ENCODE results near the gene BCL2L1. TPM values are rescaled to one million over a fixed set of nuclear protein-coding genes. Genes with fewer than 3 reads are reported as not detected.

BCL2L1 gene
- polyA plus RNA-seq, 1 of the 3 experiments (the other 2 are of a cell fraction): 99.9 TPM

- Histone ChIP-seq H3K4me2 (no peak overlapping the region), H3K4me1 (ENCODE audit: control insufficient read depth in 1 of 2, insufficient read depth in 2 of 2, low read depth in 1 of 2, low read length in 1 of 2) (peaks cover 21 to 38% of the 10 kb centered on the region in 2 experiments), H3K27ac (ENCODE audit: low read depth in 2 of 2, low read length in 1 of 2) (no peak overlapping the region), H3K9me2 (no peaks in the 10 kb centered on the region), H3K79me2 (ENCODE audit: insufficient read depth) (peaks cover 94% of the 10 kb centered on the region), H3K36me3 (replicated peaks in 1 of 2; ENCODE audit: control insufficient read depth in 1 of 2, insufficient read depth in 2 of 2, low read length in 1 of 2) (peaks cover 44 to 61% of the 10 kb centered on the region in 2 experiments), H4K20me1 (ENCODE audit: insufficient read depth) (no peaks in the 10 kb centered on the region), H3K27me3 (ENCODE audit: insufficient read depth) (no peaks in the 10 kb centered on the region), H3K9ac (no peak overlapping the region), H2AFZ (ENCODE audit: low read depth) (no peak overlapping the region), H3K4me3 (ENCODE audit: low read depth in 2 of 2, low read length in 1 of 2) (no peak overlapping the region), H3F3A (replicated peaks; ENCODE audit: insufficient read depth) (peaks cover 47% of the 10 kb centered on the region), H3K9me3 (no peaks in the 10 kb centered on the region)
- ChIA-PET POLR2A (no interaction called here), CTCF (interaction anchor here (1.6 to 3.0 kb wide), 2 partner anchors 15 to 46 kb away, joined by 8 to 12 read pairs; partner anchors contain the start of gene BCL2L1)
- DNase-seq: no peak
- no peak for TF ChIP-seq POLR2AphosphoS5 (IDR thresholded peaks at IDR 0.05; ENCODE audit: low read depth, low read length)
- no peak for TF ChIP-seq NRF1 (IDR thresholded peaks at IDR 0.05; ENCODE audit: low read depth, low read length)
- no peak for TF ChIP-seq MEF2A (IDR thresholded peaks at IDR 0.05; ENCODE audit: borderline replicate concordance, low read depth)
- TF ChIP-seq GATA2 (CRISPR knock-in tag; IDR thresholded peaks at IDR 0.05): no peak
- TF ChIP-seq RFX5 (IDR thresholded peaks at IDR 0.05; ENCODE audit: low read length): no peak
- no peak for TF ChIP-seq RXRA (IDR thresholded peaks at IDR 0.05; ENCODE audit: borderline replicate concordance, low read depth)
- TF ChIP-seq CHD2 (IDR thresholded peaks at IDR 0.05; ENCODE audit: low read length, partially characterized antibody): no peak
- TF ChIP-seq RAD21 (IDR thresholded peaks at IDR 0.05; ENCODE audit: low read length): no peak
- TF ChIP-seq PBX3 (IDR thresholded peaks at IDR 0.05): no peak
- TF ChIP-seq ELF1 (IDR thresholded peaks at IDR 0.05): no peak
- TF ChIP-seq, protein P1, sequence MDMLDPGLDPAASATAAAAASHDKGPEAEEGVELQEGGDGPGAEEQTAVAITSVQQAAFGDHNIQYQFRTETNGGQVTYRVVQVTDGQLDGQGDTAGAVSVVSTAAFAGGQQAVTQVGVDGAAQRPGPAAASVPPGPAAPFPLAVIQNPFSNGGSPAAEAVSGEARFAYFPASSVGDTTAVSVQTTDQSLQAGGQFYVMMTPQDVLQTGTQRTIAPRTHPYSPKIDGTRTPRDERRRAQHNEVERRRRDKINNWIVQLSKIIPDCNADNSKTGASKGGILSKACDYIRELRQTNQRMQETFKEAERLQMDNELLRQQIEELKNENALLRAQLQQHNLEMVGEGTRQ (IDR thresholded peaks at IDR 0.05; ENCODE audit: borderline replicate concordance, low read depth, low read length): no peak
- TF ChIP-seq TCF12 (IDR thresholded peaks at IDR 0.05): no peak
- no peak for TF ChIP-seq YY1 (IDR thresholded peaks at IDR 0.05; ENCODE audit: low read depth)
- TF ChIP-seq, protein P2, sequence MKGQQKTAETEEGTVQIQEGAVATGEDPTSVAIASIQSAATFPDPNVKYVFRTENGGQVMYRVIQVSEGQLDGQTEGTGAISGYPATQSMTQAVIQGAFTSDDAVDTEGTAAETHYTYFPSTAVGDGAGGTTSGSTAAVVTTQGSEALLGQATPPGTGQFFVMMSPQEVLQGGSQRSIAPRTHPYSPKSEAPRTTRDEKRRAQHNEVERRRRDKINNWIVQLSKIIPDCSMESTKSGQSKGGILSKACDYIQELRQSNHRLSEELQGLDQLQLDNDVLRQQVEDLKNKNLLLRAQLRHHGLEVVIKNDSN (IDR thresholded peaks at IDR 0.05; ENCODE audit: borderline replicate concordance, low read depth): no peak
- 100% methylated on average over 1 of the region's 2 CpGs for WGBS (ENCODE audit: low lambda C conversion rate)
These were observed 14.5 kb downstream of the BCL2L1 start for GRCh38 chr20:31707994-31708735.

- no peak overlapping the region for H3K4me3 ChIP-seq (ENCODE audit: low read depth in 2 of 2, low read length in 1 of 2)
- no peaks in the 10 kb centered on the region for H3K9me3 ChIP-seq
- CTCF ChIA-PET: interaction anchor here (4.6 kb wide), 1 partner anchor 16 kb away, joined by 18 read pairs; the partner anchor contains the start of gene BCL2L1
- H2AFZ ChIP-seq (ENCODE audit: low read depth): no peak overlapping the region
- H3K27ac ChIP-seq (ENCODE audit: low read depth in 2 of 2, low read length in 1 of 2): no peak overlapping the region
- H3K4me1 ChIP-seq (ENCODE audit: control insufficient read depth in 1 of 2, insufficient read depth in 2 of 2, low read depth in 1 of 2, low read length in 1 of 2): peaks cover 12 to 29% of the 10 kb centered on the region in 2 experiments
- H3K9ac ChIP-seq: no peak overlapping the region
- no peaks in the 10 kb centered on the region for H3K9me2 ChIP-seq
- POLR2A ChIA-PET: no interaction called here
- WGBS (ENCODE audit: low lambda C conversion rate): 100% methylated on average over 5 of the region's 5 CpGs
- peaks cover 100% of the 10 kb centered on the region for H3K79me2 ChIP-seq (ENCODE audit: insufficient read depth)
- no peak for DNase-seq
- H3F3A ChIP-seq (replicated peaks; ENCODE audit: insufficient read depth): peaks cover 39% of the 10 kb centered on the region
- H3K4me2 ChIP-seq: no peak overlapping the region
- TF ChIP-seq EP300 (IDR thresholded peaks at IDR 0.05; ENCODE audit: borderline replicate concordance in 1 of 2, low read depth in 1 of 2, low read length in 1 of 2) (no peak), ELF1 (IDR thresholded peaks at IDR 0.05) (no peak), RCOR1 (IDR thresholded peaks at IDR 0.05; ENCODE audit: low read length) (no peak), GABPA (IDR thresholded peaks at IDR 0.05; ENCODE audit: low read depth) (no peak), SMC3 (IDR thresholded peaks at IDR 0.05; ENCODE audit: low read depth, low read length) (no peak), SIN3A (IDR thresholded peaks at IDR 0.05; ENCODE audit: borderline replicate concordance, low read depth, low read length) (no peak)
- TF ChIP-seq, protein P3, sequence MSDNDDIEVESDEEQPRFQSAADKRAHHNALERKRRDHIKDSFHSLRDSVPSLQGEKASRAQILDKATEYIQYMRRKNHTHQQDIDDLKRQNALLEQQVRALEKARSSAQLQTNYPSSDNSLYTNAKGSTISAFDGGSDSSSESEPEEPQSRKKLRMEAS (IDR thresholded peaks at IDR 0.05; ENCODE audit: low read depth): no peak
- TF ChIP-seq, protein P4, sequence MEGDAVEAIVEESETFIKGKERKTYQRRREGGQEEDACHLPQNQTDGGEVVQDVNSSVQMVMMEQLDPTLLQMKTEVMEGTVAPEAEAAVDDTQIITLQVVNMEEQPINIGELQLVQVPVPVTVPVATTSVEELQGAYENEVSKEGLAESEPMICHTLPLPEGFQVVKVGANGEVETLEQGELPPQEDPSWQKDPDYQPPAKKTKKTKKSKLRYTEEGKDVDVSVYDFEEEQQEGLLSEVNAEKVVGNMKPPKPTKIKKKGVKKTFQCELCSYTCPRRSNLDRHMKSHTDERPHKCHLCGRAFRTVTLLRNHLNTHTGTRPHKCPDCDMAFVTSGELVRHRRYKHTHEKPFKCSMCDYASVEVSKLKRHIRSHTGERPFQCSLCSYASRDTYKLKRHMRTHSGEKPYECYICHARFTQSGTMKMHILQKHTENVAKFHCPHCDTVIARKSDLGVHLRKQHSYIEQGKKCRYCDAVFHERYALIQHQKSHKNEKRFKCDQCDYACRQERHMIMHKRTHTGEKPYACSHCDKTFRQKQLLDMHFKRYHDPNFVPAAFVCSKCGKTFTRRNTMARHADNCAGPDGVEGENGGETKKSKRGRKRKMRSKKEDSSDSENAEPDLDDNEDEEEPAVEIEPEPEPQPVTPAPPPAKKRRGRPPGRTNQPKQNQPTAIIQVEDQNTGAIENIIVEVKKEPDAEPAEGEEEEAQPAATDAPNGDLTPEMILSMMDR (IDR thresholded peaks at IDR 0.05): no peak
- H3K27me3 ChIP-seq (ENCODE audit: insufficient read depth): no peaks in the 10 kb centered on the region
- H4K20me1 ChIP-seq (ENCODE audit: insufficient read depth): no peaks in the 10 kb centered on the region
- peaks cover 44 to 58% of the 10 kb centered on the region in 2 experiments for H3K36me3 ChIP-seq (replicated peaks in 1 of 2; ENCODE audit: control insufficient read depth in 1 of 2, insufficient read depth in 2 of 2, low read length in 1 of 2)
These were observed 15.4 kb downstream of the BCL2L1 start for GRCh38 chr20:31707258-31707615.

Data from SK-N-SH (cell line).